RWPE1 (cell line): Measurements from ENCODE around the gene OR8B12.

Experiments
- CTCF ChIA-PET: fragments of 350-600 bp; sonication (Branson Sonifier 250); formaldehyde crosslinking; extraction: SDS; loops from one replicate; lab custom pipeline; 2021; lab: Yijun Ruan, JAX
- POLR2A ChIA-PET: fragments of 400-600 bp; formaldehyde crosslinking; extraction: SDS; loops from one replicate; lab custom pipeline; 2020; ENCODE audit warnings: antibody characterized with exemption; ENCODE audit not compliant: low non-redundant PET; lab: Yijun Ruan, JAX
- DNase-seq: peaks from one replicate; pipeline ENCODE4 v3.0.0; 2012; ENCODE audit warnings: low spot score
- H3K27ac ChIP-seq: fragments of 450-650 bp; 2 replicates; pipeline ENCODE4 v1.5.1; 2017
- CTCF ChIP-seq: fragments of 450-650 bp; conservative IDR thresholded peaks from 2 replicates; pipeline ENCODE4 v1.5.1; 2017; ENCODE audit warnings: low read depth, mild to moderate bottlenecking

The OR8B12 gene

GRCh38 chr11:124536520-124536919 lies 6.9 kb downstream of the OR8B12 start:
- no peak for DNase-seq
- H3K27ac ChIP-seq: no peak overlapping the region
- CTCF ChIA-PET: no interaction called here

GRCh38 chr11:124535552-124536232 lies 7.8 kb downstream of the OR8B12 start:
- ChIA-PET POLR2A (no interaction called here), CTCF (interaction anchor here (0.8 kb wide), 1 partner anchor 293 kb away, joined by 3 read pairs; no protein-coding TSS in a partner anchor)
- no peak for TF ChIP-seq CTCF
- H3K27ac ChIP-seq: no peak overlapping the region
- DNase-seq: no peak

More at GRCh38 chr11:124536520-124536919, 6.9 kb downstream of the OR8B12 start:
- no peak for TF ChIP-seq CTCF
- POLR2A ChIA-PET: no interaction called here

- no peak for DNase-seq
- no peak overlapping the region for H3K27ac ChIP-seq
- no peak for TF ChIP-seq CTCF
- ChIA-PET POLR2A (no interaction called here), CTCF (no interaction called here)
Observed at GRCh38 chr11:124534051-124534450, 9.4 kb downstream of the OR8B12 start.

GRCh38 chr11:124533626-124534025 lies 9.8 kb downstream of the OR8B12 start:
- POLR2A ChIA-PET: no interaction called here
- TF ChIP-seq CTCF: no peak
- no peak for DNase-seq
- CTCF ChIA-PET: interaction anchor here (0.6 kb wide), 1 partner anchor 244 kb away, joined by 4 read pairs; no protein-coding TSS in a partner anchor
- H3K27ac ChIP-seq: no peak overlapping the region

- no peak for DNase-seq
- POLR2A ChIA-PET: no interaction called here
- TF ChIP-seq CTCF: no peak
- no peak overlapping the region for H3K27ac ChIP-seq
- CTCF ChIA-PET: interaction anchor here (0.8 kb wide), 1 partner anchor 55 kb away, joined by 4 read pairs; no protein-coding TSS in a partner anchor
Observed at GRCh38 chr11:124520550-124520854, 23.0 kb downstream of the OR8B12 start.

GRCh38 chr11:124519850-124520549 lies 23.5 kb downstream of the OR8B12 start:
- DNase-seq: no peak
- no peak overlapping the region for H3K27ac ChIP-seq
- CTCF ChIA-PET: interaction anchor here (0.8 kb wide), 1 partner anchor 55 kb away, joined by 4 read pairs; no protein-coding TSS in a partner anchor
- no peak for TF ChIP-seq CTCF
- POLR2A ChIA-PET: no interaction called here
